NCI-H2196 treated with DMSO at 0.1 percent for 48 hours (cell line): ENCODE measurements around the gene PNPO.

Source experiments
- DNase-seq: peaks from one replicate; lab custom pipeline; 2025; ENCODE audit not compliant: unreplicated experiment; lab: John Stamatoyannopoulos, UW

Gene PNPO

DNA sequence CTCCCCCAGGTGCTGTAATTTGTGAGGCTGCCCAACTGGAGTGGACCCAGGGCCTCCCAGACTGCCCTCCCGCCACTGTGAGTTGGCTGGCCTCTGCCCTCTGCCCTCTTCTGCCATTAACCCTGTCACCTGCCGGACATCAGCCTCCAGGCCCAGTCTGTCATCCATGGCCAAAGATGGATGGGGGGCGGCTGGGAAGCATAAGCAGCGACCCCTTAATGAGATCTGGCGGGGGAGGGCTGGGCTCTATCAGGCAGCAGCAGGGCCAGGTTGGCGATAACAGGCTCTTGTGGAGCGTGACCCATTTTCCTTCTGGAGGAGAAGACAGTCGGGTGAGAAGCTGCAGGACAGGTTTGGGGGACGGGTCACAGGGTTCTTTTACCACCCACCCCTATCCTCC lies 54.8 kb downstream of the PNPO start:
- no peak for DNase-seq

DNA sequence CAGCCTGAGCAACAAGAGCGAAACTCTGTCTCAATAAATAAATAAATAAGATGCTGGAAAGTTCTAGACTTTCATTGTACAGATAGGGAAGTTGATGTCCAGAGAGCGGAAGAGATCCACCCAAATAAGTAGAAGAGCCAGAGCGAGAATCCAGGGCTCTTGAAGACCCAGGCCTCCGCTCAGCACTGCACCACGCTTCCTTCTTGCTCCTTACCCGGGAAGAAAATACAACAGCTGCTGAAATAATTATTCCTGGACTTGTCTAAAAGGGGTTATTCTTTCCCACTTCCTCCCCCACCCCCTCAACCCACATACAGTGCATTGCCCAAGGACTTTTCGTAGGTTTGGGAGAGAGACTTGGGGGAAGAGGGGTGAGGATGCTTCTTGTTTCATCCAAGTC lies 56.2 kb downstream of the PNPO start:
- no peak for DNase-seq

DNA sequence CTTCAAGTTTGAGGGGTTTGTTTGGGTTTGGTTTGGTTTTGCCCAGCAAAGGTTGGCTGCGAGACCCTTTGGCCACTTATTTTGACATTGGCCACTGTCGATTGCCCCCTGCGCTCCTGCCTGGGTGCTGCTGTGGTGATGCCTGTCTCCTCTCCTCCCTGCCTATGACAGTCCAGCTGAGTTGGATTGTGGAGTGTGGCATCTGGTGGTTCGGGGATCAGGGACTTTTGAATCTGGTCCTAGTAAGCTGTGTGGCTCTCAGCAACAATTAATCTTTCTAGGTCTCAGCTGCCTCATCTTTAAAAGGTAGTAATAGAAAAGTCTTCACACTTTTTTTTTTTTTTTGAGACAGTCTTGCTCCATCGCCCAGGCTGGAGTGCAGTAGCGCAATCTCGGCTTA lies 56.7 kb downstream of the PNPO start:
- DNase-seq: no peak
